Activated CD4-positive, alpha-beta T cell treated with anti-CD3 and anti-CD28 coated beads for 4 hours (primary cell): ENCODE results near the gene ADGRG1.

Experiments
- DNase-seq, 2 donors: peaks; one replicate each; pipeline ENCODE4 v3.0.0-alpha.2; 2020

ADGRG1 gene

GRCh38 chr16:57621521-57622271 is 6.7 kb upstream of the ADGRG1 start:
- DNase-seq, result no peak

GRCh38 chr16:57622361-57623250 is 5.8 kb upstream of the ADGRG1 start:
- DNase-seq, result no peak

GRCh38 chr16:57623251-57624043 is 5.0 kb upstream of the ADGRG1 start:
- no peak for DNase-seq

GRCh38 chr16:57624044-57624688 is 4.3 kb upstream of the ADGRG1 start:
- no peak for DNase-seq

- no peak for DNase-seq
These were observed 3.5 kb upstream of the ADGRG1 start for GRCh38 chr16:57624806-57625500.

- DNase-seq, result no peak
These were observed 1.8 kb upstream of the ADGRG1 start for GRCh38 chr16:57626420-57627170.

GRCh38 chr16:57627184-57627871 is 1.1 kb upstream of the ADGRG1 start:
- DNase-seq, result no peak

- DNase-seq, result no peak
These were observed 408 bp downstream of the ADGRG1 start for GRCh38 chr16:57628783-57629293.

- DNase-seq, result no peak
These were observed 1.3 kb downstream of the ADGRG1 start for GRCh38 chr16:57629516-57630406.

GRCh38 chr16:57630407-57630797 is 2.0 kb downstream of the ADGRG1 start:
- no peak for DNase-seq

- DNase-seq, result no peak
These were observed 2.8 kb downstream of the ADGRG1 start for GRCh38 chr16:57630931-57631845.

- no peak for DNase-seq
These were observed 4.1 kb downstream of the ADGRG1 start for GRCh38 chr16:57632568-57632967.

- no peak for DNase-seq
These were observed 5.1 kb downstream of the ADGRG1 start for GRCh38 chr16:57633383-57634064.

GRCh38 chr16:57634171-57634570 is 5.7 kb downstream of the ADGRG1 start:
- no peak for DNase-seq

- no peak for DNase-seq
These were observed 7.1 kb downstream of the ADGRG1 start for GRCh38 chr16:57635266-57636097.

GRCh38 chr16:57636184-57636583 is 7.8 kb downstream of the ADGRG1 start:
- DNase-seq, result no peak

GRCh38 chr16:57637020-57637419 is 8.6 kb downstream of the ADGRG1 start:
- no peak for DNase-seq
